T follicular helper cell (primary cell): ENCODE measurements around the gene MMP11.
"Not testable (repeated sequence)": the region's sequence is repeated elsewhere in the genome, so short reads cannot be mapped to it uniquely, and the experiment has no call there.

Experiments
- DNase-seq: peaks from one replicate; pipeline ENCODE4 v3.0.0-alpha.2; 2020; ENCODE audit warnings: low read depth
- total RNA-seq, 2 experiments: gene quantifications; one replicate each; lab custom pipeline; 2026; lab: John Stamatoyannopoulos, UW

The MMP11 gene, protein sequence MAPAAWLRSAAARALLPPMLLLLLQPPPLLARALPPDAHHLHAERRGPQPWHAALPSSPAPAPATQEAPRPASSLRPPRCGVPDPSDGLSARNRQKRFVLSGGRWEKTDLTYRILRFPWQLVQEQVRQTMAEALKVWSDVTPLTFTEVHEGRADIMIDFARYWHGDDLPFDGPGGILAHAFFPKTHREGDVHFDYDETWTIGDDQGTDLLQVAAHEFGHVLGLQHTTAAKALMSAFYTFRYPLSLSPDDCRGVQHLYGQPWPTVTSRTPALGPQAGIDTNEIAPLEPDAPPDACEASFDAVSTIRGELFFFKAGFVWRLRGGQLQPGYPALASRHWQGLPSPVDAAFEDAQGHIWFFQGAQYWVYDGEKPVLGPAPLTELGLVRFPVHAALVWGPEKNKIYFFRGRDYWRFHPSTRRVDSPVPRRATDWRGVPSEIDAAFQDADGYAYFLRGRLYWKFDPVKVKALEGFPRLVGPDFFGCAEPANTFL
- 0.35 to 1.4 reads per million in 2 experiments for total RNA-seq

DNA sequence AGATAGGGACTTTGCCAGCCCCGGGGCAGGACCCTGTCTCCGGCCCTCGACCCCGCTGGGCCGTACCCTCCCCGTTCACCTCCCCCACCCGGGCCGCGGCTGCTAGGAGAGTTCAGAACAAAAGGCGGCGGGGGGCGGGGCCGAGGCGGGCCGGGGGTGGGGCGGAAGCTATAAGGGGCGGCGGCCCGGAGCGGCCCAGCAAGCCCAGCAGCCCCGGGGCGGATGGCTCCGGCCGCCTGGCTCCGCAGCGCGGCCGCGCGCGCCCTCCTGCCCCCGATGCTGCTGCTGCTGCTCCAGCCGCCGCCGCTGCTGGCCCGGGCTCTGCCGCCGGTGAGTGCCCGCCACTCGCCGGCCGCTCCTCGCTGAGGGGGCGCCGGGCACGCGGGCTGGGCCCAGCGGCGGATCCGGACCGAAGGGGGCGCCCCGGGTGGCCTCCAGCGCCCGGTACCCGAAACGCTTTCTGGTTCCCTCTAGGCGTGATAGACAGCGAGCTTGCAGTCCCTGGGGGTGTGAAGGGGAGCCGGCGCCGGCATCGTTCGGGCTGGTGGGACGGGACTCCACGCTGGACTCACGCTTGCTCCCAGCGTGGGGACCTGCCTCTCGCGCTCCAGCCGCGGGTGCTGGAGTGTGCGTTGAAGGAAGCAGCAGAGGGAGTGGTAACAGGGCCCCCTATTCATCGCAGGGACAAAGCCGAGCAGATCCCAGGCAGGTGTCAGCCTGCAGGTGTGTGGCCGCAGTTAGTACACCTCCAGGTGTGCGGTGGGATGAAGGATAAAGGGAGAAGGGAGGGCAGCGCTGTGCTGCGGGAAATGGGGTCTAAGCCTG, at the start of gene MMP11:
MMP11 (plus strand) TSS at position 201 of the 825 bp plus-strand sequence; CDS start at position 223, 22 bp downstream.
- DNase-seq: peak; percentile 42

- DNase-seq: not testable (repeated sequence)
Measured at GRCh38 chr22:23728108-23728507, 44.5 kb upstream of the MMP11 start.

DNA sequence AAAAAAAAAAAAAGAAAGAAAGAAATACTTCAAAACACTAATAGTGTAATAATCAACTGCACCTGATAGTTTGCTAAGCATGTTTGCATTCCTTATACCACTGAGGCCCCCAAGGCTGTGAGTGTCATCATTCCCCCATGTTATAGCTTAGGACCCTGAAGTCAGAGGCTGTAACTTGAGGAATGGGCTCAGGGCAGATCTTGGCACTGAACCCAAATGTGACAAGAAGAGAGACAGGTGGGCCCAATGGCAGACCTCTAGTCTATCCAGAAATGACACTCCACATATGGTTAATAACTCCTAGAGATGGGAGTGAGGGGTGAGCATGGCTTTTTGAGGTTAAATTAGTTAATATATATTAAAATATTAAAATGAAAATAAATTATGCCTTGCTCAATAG, 35.0 kb upstream of the MMP11 start:
- DNase-seq: no peak

GRCh38 chr22:23742505-23743264, 30.0 kb upstream of the MMP11 start:
- no peak for DNase-seq

DNA sequence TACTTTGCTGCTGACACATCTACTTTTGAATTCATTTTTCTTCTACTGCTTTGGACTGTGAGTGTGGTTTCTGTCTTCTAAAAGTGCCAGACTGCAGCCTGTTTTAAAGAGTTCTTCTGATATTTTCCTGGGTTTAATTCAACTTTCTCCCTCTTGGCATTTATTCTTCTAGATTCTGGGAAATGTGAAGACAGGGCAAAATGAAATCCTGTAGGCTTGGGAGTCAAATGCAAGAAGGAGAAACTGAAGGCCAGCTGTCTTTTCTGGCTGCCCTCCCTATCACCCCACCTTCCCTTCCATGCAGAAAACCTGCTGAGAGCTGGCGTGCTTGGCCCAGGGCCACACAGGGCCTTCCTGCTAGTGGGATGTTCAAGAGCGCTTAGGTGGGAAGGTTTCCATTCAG, 29.3 kb upstream of the MMP11 start:
- DNase-seq: no peak

DNA sequence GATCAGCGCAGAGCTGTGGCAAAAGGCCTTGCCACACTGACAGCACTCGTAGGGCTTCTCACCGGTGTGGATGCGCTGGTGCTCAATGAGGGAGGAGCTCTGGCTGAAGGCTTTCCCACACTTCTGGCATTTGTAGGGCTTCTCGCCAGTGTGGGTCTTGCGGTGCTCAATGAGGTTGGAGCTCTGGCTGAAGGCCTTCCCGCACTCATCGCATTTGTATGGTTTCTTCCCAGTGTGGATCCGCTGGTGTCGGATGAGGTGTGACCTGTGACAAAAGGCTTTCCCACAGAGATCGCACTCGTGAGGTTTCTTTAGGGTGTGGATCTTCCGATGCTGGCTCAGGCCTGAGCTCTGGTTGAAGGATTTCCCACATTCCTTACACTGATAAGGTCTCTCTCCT, 28.6 kb upstream of the MMP11 start:
- no peak for DNase-seq

- no peak for DNase-seq
Measured at GRCh38 chr22:23744485-23744884, 28.2 kb upstream of the MMP11 start.

- no peak for DNase-seq
Measured at GRCh38 chr22:23745791-23746190, 26.9 kb upstream of the MMP11 start.

- no peak for DNase-seq
Measured at GRCh38 chr22:23749841-23750301, 22.8 kb upstream of the MMP11 start.

DNA sequence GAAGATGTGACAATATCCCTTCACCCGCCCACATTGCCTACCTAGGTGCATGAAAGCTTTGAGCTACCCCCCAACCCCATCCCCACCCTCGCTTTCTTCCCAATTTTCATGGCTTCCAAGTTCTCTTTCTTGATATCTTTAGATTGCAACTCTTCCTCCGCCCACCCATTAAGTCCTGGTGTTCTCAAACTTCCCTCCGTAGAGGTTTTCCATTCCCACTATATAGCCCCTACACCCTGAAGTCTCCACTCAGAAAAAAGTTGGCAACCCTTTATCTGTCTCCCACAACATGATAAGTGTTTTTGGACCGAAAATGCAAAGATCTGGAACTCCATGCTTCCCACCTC, 22.3 kb upstream of the MMP11 start:
- DNase-seq: no peak

- DNase-seq: peak; percentile 79
Measured at GRCh38 chr22:23750714-23751440, 21.8 kb upstream of the MMP11 start, which contains the start of gene ZNF70. TSS of gene ZNF70 (minus strand) at chr22:23751112. CDS start at chr22:23745140, 5,972 bp downstream.

DNA sequence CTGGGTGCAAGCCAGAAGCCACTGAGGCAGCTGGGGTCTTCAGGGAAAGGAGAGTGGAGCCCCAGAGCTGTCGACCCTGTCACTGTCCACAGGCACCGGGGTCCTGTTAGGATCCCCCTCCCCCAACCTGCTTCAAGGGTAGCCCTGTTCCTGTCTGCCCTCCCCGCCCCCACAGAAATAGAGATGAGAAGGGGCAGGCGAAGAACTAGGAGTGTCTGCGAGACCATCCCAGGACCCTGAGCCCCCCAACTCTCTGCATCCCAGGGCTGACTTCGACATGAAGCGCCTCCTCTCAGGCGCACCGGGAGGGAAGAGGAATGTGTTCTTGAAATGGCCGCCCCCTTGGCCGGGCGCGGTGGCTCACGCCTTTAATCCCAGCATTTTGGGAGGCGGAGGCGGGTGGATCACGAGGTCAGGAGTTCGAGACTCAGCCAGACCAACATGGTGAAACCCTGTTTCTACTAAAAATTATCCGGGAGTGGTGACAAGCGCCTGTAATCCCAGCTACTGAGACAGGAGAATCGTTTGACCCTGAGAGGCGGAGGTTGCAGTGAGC, 21.1 kb upstream of the MMP11 start:
- no peak for DNase-seq

GRCh38 chr22:23752090-23752691, 20.5 kb upstream of the MMP11 start:
- no peak for DNase-seq

DNA sequence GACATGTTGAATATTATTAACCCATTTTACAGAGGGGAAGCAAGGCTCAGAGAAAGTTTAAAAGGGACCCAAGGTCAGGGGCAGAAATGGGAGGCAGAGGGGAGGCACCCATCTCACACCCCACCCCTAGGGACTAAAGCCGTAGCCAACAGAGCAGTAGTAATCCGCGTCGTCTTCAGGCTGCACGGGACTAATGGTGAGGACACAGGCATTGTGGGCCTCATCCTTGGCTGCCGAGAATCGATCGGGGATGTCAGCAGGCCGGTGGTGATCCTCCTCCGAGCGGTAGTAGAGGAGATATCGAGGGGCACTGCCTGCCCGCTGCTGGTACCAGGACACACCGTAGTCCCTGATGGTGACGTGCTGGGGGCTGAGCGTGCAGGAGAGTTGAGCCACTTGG, 19.9 kb upstream of the MMP11 start:
- DNase-seq: no peak

GRCh38 chr22:23753385-23753784, 19.3 kb upstream of the MMP11 start:
- no peak for DNase-seq

DNA sequence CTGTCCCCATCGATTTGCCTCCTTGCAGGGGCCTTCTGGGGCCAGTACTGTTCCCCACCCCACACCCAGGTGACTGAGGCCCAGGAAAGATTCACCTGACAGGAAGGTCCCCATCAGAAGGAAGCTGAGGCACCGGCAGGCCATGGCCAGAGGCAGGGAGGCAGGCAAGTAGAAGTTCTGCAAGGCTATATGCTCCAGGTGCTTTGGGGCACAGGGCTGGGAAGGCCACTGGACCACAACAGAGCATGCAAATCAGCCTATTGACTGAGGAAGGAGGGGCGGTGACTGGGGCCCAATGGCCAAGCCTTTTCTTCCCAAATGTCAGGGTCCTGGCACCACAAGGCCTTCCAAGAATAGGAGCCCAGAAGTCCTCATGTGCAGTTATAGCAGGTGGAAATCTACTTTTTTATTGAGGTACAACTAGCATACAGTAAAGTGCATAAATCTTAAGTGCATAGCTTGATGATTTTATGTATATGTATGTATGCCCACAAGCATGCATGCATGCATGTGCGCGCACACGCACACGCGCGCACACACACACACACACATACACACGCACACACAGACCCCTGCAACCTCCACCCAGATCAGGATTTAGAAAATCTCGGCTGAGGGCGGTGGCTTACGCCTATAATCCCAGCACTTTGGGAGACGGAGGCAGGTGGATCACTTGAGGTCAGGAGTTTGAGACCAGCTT, 18.3 kb upstream of the MMP11 start, which contains the start of gene VPREB3:
VPREB3 (minus strand) TSS at position 206 of the 700 bp plus-strand sequence; CDS start at position 144, 62 bp downstream.
- DNase-seq: no peak

GRCh38 chr22:23754980-23755636, 17.5 kb upstream of the MMP11 start:
- no peak for DNase-seq

- DNase-seq: no peak
Measured at GRCh38 chr22:23755711-23756110, 16.9 kb upstream of the MMP11 start.

DNA sequence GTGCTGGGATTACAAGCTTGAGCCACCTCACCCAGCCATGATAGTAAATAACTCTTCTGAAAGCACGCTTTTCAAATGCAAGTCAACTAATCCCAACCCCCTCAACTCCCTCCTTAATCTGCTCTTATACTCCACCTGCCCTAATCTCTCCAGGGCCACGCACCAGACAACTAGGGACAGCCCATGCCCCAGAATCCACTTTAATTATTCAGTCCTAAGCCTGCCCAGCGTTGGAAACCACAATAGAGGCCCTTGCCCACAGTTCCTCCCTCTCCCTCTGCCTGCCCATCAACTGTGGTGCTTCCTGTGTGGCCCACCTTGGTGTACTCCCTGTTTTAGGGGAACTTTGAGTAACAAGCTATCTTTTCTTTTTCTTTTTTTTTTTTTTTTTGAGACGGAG, 15.8 kb upstream of the MMP11 start:
- DNase-seq: no peak
